ENCODE data around the gene RAF1.
"Not testable (repeated sequence)": the region's sequence is repeated elsewhere in the genome, so short reads cannot be mapped to it uniquely, and the experiment has no call there.

Gene RAF1

DNA sequence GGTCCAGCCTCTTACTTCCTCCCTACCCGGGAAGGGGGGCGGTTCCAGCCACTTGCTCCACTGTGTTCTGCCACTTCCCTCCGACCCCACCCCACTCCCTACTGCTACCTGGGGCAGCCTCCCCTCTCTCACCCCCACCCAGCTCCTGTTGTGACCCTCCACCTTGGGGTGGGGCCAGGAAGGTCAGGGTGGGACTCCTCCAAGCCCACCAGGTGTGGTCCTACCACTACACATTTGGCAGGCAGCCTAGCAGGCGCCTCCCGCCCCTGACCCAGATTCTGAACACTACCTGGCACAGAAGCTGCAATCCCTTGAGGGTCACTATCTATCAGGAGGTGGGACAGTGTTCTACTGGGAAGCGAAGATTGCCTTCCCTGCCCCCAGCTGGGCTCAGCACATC lies 13.7 kb upstream of the RAF1 start:
- in situ Hi-C loops (cut with HindIII; ENCODE audit: low sequenced_read_pairs), result no loop called here

DNA sequence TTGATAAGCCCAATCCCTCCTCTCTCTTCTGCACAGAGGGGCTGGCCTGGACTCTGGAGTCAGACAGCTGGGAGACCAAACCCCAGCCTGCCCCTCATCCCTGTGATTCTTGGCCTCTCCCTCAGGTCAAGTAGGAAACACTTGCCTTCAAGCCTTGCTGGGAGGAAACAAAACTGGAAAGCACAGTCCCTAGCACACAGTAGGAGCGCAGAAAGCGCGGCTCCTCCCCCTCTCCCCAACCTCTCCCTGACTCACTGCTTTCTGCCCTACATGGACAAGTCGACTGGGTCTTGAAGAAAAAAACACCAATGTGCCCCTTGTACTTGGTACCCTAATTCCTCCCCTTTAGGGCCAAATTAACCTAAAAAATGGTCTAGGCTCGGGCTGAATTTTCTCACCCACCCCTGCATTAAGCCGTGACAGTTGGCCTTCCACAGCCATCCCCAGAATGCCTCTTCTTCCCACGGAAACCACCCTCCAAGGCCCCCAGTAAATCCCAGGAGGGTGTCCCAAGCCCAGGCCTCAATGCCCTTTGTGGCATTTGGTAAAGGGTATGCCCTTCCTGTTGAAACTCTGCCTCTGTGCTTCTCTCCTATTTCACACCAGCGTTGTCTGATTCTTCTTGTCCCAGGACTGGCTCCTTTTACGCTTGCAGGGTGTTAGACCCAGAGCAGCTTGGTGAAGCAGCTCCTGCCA lies 11.3 kb upstream of the RAF1 start:
- in situ Hi-C loops (cut with HindIII; ENCODE audit: low sequenced_read_pairs), result no loop called here

DNA sequence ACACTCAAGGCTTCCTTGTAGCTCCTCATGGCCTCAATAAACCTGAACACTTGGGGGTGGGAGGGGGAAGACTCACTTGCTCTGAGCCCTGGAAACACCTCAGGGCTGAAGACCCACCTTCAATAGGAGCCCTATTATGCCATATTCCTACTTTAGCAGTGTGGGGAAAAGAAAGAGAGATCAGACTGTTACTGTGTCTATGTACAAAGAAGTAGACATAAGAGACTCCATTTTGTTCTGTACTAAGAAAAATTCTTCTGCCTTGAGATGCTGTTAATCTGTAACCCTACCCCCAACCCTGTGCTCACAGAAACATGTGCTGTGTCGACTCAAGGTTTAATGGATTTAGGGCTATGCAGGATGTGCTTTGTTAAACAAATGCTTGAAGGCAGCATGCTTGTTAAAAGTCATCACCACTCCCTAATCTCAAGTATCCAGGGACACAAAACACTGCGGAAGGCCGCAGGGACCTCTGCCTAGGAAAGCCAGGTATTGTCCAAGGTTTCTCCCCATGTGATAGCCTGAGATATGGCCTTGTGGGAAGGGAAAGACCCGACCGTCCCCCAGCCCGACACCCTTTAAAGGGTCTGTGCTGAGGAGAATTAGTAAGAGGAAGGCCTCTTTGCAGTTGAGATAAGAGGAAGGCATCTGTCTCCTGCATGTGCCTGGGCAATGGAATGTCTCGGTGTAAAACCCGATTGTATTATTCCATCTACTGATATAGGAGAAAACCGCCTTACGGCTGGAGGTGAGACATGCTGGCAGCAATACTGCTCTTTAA lies 10.2 kb upstream of the RAF1 start:
- in situ Hi-C loops (cut with HindIII; ENCODE audit: low sequenced_read_pairs), result not testable (repeated sequence)

DNA sequence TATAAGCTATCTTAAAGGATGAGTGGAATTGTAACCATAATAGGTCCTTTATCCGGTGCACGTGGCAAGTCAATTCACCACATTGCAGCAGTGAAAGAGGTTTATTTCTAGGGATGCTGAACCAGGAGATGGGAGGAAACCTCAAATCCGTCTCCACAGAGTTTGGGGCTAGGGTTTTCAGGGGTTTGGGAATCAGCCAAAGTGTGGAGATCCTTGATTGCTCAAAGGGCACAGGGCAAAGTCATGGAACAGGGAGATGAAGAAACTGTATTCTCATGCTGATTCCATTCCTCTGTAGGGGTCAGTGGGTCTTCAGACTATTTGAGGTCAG lies 7.2 kb upstream of the RAF1 start:
- in situ Hi-C loops (cut with HindIII; ENCODE audit: low sequenced_read_pairs), result no loop called here

DNA sequence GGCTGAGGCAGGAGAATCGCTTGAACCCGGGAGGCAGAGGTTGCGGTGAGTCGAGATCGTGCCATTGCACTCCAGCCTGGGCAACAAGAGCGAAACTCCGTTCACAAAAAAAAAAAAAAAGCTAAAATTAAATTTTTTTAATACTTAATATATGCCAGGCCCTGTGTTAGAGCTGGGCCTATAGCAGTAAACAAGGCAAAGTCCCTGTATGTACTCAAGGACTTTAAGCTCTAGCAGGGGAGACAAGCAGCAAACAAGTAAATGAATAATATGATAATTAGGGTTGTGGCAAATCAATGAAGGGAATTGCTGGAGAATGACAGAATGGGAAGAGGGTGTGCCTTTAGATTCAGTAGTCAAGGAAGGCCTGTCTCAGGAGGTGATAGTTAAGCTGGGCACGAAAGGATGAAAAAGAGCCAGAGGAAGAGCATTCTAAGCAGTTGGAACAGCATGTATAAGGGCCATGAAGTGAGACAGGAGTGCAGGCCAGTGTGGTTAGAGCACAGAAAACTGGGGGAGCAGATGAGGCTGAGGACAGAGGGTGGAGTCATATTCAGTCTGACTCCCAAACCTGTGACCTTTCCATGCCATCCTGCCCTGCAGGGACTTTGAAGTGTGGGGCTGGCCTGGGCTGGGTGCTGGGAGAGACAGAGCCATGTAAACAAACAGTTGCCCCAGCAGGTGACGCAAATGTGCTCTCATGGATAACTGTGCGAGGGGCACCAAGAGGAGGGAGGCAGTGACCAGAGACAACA lies 6.6 kb upstream of the RAF1 start:
- in situ Hi-C loops (cut with HindIII; ENCODE audit: low sequenced_read_pairs), result no loop called here

DNA sequence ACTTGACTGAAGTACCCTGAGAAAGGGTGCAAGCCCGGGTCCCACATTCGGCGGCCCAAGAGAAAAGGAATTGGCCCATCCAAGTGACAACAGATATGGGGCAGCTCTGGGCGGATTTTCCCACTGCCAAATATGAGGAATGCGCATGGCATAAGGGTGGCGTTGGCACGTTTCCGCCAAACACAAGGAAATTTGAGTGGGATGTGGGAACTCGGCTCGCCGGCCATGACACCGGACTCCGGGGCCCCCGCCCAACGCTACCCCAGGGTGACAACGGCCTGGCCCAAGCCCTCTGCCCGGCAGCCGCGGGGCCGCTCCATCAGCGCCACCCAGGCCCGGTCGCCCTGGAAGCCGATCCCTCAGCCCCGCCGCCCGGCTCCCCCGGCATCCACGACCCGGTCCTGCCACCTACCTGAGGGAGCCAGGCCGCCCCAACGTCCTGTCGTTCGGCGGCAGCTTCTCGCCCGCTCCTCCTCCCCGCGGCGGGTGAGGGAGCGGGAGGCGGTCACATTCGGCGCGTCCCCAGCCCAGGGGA lies 449 bp downstream of the RAF1 start:
- in situ Hi-C loops (cut with HindIII; ENCODE audit: low sequenced_read_pairs), result no loop called here

DNA sequence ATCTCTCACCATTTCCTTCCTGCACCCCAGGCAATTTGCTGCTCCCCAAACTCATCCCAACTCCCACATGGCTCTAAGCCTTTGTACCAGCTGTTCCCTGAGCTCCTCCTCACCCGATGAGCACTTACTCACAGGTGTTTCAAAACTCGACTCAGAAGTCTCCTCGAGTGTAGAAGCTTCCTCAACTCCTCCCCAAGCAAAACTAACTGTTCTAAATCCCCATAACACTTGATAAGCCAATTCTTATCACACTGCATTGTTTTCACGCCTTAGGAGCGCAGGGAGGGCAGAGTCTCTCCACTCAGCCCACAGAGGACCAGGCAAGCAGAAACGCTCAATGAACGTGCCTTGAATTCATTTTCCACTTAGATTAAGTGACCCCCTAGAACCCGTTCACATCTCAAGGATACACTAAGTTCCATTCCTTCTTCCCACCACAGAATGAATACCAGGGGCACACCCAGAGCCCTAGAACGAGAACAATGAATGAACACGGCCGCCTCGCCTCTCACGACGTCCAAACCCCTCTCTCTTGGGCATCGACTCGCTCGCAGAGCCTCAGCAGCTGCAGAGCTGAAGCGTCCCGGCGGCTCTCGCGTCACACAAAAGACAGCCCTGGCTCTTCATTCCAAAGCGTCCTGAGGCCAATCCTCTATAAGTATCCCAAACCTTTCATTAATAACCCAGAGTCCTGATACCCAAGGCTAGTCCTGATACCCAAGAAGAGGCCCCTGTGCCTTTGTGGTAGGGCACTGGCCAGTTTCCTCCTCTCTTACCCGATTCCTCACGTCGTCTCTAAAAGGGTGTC lies 1.1 kb downstream of the RAF1 start:
- in situ Hi-C loops (cut with HindIII; ENCODE audit: low sequenced_read_pairs), result no loop called here

DNA sequence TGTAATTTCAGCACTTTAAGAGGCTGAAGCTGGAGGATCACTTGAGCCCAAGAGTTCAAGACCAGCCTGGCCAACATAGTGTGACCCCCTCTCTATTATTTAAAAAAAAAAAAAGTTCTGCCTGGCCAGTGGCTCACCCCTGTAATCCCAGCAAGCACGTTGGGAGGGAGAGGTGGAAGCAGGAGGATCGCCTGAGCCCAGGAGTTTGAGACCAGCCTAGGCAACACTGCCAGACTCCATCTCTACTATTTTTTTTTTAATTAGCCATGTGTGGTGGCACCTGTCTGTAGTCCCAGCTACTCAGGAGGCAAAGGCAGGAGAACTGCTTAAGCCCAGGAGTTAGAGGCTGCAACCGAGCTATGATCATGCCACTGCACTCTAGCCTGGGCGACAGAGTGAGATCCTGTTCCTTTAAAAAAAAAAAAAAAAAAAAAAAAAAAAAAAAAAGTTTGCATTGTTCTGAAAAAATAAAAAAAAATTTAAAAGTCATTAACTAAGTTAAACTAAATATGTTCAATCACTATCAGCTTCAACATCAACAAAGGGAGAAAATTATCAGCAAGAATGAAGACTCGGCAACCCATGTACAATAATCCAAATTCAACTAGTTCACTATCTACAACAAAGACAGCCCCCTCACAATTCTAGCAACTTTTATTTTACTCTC lies 1.9 kb downstream of the RAF1 start:
- in situ Hi-C loops (cut with HindIII; ENCODE audit: low sequenced_read_pairs), result no loop called here

DNA sequence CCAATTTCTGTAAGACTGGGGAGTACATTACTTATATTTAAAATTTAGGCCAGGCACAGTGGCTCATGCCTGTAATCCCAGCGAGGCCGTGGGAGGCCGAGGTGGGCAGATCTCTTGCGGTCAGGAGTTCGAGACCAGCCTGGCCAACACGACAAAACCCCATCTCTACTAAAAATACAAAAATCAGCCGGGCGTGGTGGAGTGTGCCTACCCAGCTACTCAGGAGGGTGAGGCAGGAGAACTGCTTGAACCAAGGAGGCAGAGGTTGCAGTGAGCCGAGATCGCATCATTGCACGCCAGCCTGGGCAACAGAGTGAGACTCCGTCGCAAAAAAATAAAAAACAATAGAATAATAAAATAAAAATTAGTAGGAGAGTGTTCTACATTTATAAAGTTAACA lies 2.5 kb downstream of the RAF1 start:
- in situ Hi-C loops (cut with HindIII; ENCODE audit: low sequenced_read_pairs), result not testable (repeated sequence)

DNA sequence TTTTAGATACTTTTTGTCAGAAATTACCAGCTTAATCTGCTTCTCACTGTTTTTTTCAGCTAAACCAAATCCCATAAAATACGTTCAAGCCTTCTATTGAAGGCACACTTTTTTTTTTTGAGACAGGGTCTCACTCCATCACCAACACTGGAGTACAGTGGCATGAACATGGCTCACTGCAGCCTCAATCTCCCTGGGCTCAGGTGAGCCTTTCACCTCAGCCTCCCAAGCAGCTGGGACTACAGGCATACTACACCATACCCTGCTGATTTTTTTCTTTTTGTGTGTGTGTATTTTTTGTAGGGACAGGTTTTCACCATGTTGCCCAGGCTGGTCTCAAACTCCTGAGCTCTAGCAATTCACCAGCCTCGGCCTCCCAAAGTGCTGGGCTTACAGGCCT lies 3.7 kb downstream of the RAF1 start:
- in situ Hi-C loops (cut with HindIII; ENCODE audit: low sequenced_read_pairs), result no loop called here

DNA sequence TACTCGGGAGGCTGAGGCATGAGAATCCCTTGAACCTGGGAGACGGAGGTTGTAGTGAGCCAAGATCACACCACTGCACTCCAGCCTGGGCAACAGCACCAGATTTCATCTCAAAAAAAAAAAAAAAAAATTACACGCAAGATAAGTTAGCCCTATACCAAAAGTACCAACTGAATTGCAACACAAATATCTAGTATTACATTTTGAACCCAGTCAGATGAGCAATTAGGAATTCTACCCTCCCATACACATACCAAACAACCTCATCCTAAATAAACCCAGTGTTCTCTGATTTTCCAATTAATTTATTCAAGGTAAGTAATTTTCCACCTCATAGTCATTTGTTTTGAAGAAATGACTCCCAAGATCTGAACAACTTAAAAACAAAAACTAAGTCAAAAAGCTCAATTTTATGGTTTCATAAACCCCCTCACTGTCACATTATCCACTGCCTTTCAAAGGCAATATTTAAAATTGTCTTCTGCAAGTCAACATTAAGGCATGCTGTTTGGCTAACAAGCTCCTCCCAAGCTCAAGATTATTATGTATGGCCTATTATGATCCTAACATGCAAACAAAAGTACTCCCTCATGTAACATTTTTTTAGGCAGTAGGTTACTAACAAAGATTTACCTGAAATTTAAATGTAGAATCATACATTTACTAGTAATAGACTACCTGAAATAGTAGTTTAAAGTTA lies 4.5 kb downstream of the RAF1 start:
- in situ Hi-C loops (cut with HindIII; ENCODE audit: low sequenced_read_pairs), result no loop called here

DNA sequence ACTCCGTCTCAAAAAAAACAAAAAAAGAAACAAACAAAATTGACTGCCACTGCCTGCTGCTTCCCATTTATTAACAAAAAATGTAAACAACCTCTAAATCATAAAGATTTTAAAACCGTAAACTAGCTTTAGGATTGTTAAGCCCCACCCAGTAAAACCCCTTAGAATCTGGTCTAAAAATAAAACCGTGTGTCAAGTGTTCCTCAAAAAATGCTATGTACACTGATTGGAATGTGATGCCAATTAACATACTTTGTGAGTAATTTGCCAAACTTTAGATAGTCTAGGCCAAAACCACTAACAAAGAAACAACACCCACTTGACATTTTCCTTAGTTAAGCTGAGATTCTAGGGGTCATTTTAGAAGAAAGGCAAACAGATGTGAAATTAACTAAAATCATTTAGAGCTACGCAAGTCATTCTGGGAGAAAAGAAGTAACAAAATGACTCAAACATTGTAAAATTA lies 5.3 kb downstream of the RAF1 start:
- in situ Hi-C loops (cut with HindIII; ENCODE audit: low sequenced_read_pairs), result no loop called here

DNA sequence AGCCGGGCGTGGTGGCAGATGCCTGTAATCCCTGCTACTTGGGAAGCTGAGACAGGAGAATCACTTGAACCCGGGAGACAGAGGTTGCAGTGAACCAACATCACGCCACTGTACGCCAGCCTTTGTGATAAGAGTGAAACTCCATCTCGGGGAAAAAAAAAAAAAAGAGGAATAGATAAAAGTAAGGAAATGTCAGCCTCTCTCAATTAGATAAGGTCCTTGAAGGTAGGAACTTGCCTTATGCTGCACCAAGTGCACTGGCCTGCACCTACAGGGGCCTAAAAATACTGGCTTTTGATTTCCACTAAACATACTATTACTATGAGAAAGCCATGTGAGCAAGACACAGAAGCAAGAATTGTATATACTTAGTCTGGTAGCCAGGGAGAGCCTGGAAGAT lies 7.1 kb downstream of the RAF1 start:
- in situ Hi-C loops (cut with HindIII; ENCODE audit: low sequenced_read_pairs), result no loop called here

DNA sequence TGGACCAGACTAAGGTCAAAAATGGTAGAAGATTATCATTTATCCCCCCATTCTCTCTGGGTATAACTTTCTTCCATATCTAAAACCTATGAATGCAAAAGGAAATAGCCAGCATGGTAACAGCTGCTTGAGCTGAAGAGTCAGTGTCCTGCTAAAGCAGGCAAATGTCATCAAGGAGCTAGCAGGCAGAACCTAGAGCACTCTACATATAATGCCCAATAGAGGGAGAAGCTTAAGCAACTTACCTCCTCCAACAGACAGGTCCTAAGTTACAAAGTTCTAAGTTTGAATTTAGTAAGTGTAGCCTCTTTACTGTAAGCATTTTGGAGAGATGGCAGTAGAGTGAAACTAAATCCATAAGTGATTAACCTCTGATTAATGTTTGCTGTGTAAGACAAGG lies 7.7 kb downstream of the RAF1 start:
- in situ Hi-C loops (cut with HindIII; ENCODE audit: low sequenced_read_pairs), result no loop called here

DNA sequence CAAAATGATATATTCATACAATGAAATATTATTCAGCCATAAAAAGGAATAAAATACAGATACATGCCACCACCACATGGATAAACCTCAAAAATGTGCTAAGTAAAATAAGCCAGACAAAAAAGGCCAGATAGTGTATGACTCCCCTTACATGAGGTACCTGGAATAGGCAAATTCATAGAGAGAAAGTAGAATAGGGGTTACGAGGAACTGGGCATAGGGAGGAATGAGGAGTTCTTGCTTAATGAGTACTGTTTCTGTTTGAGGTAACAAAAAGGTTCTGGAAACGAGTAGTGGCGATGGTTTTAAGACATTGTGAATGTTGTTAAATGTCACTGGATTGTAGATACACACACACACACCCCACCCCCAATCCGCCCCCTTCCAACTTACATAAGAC lies 8.2 kb downstream of the RAF1 start:
- in situ Hi-C loops (cut with HindIII; ENCODE audit: low sequenced_read_pairs), result no loop called here

DNA sequence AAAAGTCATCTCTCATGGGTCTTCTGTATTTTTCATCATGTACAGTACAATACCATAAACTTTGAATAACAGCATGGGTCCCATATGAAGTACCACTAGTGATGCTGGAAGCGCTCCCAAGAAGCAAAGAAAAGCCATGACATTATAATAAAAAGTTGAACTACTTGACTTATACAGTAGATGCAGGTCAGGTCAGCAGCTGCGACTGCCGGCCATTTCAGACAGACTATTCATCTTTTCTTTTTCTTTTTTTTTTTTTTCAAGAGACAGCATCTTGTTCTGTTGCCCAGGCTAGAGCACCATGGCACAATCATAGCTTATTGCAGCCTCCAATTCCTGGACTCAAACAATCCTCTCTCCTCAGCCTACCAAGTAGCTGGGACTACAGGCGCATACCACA lies 10.2 kb downstream of the RAF1 start:
- in situ Hi-C loops (cut with HindIII; ENCODE audit: low sequenced_read_pairs), result no loop called here

DNA sequence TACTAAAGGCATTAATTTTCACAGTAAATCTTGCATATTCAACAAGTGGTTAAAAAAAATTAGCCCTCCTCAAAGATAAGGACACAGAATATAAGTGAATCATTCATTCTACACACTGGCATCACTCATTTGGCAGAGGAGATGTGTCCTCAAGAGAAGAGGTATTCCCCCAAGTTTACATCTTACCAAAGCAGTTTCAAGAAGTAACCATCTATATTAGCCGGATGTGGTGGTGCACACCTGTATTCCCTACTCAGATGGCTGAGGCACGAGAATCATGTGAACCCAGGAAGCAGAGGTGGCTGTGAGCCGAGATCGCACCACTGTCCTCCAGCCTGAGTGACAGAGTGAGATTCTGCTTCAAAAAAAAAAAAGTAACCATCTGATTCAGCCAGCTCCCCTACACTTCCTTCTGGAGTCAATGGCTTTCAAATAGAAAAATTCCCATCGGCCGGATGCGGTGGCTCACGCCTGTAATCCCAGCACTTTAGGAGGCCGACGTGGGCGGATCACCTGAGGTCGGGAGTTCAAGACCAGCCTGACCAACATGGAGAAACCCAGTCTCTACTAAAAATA lies 15.4 kb downstream of the RAF1 start:
- in situ Hi-C loops (cut with HindIII; ENCODE audit: low sequenced_read_pairs), result no loop called here

DNA sequence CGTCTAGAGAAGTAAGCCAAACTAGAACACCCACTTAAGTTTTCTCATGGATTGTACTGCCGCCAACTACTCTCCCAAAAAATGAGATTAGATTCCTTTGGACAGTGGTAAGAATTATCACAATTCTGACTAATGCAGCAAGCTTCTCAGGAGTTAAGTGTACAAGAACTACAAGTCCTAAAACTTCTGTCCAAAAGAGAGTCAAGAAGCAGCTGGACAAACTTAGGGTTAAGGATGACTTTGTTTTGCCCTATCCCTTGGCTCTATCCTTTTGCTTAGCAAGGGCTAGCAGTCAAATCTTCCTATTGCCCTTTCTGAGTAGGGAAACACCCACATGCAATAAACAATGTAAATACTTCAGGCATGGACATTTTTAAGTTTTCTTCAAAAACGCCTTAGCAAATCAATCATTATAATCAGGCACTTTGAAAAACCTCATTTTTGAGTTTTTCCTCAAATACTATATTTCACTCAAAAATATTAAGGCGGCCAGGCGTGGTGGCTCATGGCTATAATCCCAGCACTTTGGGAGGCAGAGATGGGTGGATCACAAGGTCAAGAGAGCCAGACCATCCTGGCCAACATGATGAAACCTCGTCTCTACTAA lies 19.5 kb downstream of the RAF1 start:
- in situ Hi-C loops (cut with HindIII; ENCODE audit: low sequenced_read_pairs), result no loop called here

DNA sequence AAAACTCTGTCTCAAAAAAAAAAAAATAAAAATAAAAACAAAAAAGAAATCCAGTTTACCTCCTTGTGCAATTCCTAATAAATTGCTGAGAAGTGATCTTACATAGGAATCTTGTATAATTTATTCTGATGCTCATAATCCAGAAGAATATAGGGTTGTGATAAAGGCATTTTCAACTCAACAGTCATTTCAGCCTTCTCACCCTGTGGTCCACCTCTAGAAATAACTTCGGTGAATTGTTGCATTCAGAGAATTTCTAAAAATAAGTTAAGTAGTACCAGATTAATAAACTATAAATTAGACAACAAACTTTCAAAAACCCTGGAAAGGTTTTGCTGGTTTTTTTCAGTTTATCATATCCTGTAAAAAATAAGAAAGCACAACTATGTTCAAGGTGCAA lies 20.2 kb downstream of the RAF1 start:
- in situ Hi-C loops (cut with HindIII; ENCODE audit: low sequenced_read_pairs), result no loop called here
